HG03469 (cell line): ENCODE data around the gene PTPRN2.

Source experiments
- ATAC-seq: cut with Tn5 transposase; IDR thresholded peaks from one replicate; pipeline ENCODE4 v1.9.1; 2021; ENCODE audit warnings: mild to moderate bottlenecking, moderate library complexity, moderate number of reproducible peaks; ENCODE audit not compliant: unreplicated experiment

Gene PTPRN2

DNA sequence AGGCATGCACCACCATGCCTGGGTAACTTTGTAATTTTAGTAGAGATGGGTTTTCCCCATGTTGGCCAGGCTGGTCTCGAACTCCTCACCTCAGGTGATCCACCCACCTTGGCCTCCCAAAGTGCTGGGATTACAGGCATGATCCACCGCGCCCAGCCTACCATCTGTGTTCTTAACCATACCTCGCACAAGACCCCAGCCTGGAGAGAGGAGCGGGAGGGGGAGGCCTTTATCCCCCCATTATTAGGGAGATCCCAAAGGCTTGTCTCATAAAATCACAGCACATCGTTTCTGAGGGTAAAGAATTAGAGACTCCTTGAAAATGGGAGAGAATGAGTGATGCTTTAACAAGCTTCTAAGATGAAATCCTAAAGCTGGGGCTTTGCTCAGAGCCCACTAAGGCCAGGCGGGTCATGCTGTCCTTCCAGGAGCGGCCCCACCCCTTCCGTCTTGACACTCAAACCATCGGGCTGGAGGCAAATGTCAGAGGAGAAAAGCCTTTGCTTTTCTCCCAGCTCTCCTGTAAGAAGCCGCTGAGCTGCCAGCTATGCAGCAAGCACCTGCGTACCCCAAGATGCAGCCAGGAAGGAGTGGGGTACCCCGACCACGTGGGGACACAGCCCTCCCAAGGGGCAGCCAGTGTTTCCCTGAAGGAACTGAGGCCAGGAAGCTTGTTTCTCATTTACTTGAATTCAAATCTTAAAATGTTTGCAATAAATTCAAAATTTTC lies 339.7 kb downstream of the PTPRN2 start:
- ATAC-seq = no peak

DNA sequence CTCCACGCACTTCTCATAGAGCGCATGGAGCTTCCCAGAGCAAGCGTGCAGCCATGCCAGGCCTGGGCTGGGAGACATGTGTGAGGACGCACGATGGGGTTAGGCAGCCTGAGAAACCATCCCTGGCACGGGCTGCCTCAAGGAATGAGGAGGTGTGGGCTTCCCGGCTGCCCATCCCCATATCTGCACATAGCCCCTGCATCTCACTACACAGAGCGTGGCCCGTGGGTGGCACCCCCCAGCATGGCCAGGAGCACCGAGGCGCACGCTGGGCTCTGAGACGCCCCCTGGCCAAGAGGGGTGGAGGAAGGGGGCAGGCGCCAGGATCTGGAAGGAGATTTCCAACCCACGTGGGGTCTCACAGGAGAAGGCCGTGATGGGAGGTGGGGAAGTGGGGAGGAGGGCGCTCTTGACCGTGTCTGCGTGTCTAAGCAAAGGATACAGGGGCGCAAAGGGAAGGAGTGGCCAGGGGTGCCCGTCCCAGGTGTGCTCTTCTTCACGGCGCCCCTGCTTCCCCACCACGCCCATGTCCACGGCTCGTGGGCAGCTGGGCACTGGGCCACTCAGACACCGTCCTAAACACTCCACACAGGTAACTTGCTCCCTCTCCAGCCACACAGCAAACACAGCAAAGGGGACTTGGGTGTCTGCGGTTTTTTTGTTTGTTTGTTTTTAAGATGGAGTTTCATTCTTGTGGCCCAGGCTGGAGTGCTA lies 340.5 kb downstream of the PTPRN2 start:
- ATAC-seq = no peak

DNA sequence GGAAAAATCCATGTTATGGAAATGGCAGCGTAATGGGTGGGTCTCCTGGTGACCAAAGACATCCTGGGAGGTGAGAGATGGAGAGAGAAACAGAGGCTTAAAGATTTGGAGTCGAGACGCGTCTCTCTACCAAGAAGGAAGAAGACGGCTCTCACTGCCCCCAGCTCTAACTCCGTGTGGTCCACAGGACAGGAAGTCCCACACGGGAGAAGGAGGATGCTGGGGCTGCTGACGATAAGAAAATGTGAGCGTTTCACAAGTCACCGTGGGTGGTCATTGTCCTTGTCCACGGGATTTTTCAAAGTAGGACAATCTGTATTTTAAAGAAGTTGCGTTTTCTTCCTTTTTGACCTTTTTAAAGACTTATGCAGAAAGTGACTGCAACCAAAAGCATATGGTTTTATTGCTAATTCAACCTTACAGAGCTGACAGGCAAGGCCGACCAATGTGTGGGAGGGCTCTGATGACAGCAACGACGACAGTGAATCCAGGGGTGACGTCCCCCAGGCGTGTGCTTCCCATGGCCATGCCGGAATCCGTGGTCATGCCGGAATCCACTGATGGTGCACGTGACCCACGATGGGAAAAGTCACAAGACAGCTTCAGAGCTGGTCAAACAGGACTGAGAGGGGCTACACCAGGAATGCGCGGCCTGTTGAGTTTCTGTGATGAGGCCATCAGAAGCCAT lies 341.2 kb downstream of the PTPRN2 start:
- ATAC-seq = no peak

DNA sequence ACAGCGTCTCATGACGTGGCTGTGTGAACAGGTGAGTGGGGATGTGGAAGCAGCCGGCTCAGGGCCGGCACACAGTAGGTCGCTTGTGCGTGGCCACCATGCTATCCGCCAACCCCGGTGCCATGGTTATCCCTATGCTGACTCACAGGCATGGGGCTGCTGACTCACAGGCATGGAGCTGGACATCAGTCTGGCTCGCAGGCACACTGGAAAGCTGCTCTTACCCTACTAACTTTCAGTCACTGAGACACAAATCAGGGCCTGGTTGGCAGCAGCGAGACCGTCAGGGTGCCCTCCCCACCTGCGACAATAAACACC lies 341.9 kb downstream of the PTPRN2 start:
- no peak for ATAC-seq

DNA sequence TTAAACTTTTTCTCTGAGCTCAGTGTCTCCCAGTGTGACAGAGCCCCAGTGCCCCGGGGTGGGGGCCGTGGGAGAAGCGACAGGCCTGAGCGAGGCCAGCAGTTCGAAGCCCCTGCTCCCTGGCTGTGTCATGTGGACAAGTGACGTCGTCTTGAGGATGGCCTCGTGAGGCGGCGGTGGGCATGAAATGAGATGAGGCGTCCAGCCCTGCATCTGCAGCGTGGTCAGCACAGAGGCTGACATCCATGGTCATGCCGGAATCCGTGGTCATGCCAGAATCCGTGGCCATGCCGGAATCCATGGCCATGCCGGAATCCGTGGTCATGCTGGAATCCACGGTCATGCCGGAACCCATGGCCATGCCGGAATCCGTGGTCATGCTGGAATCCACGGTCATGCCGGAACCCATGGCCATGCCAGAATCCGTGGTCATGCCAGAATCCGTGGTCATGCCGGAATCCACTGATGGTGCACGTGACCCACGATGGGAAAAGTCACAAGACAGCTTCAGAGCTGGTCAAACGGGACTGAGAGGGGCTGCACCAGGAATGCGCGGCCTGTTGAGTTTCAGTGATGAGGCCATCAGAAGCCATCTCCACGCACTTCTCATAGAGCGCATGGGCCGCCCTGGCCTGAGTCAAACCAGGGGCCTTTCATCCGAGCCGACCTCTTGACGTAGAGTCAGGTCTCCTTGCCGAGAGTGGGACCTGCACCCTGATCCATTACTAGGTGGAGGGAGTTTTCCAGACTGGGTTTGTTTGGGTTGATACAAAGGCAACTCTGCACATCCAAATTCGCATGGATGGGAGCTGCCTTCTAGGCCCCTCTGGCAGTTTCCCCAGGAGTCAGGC lies 342.5 kb downstream of the PTPRN2 start:
- no peak for ATAC-seq

- ATAC-seq = no peak
These were observed 343.2 kb downstream of the PTPRN2 start for GRCh38 chr7:158244430-158244829.

- no peak for ATAC-seq
These were observed 345.7 kb downstream of the PTPRN2 start for GRCh38 chr7:158241919-158242318.

DNA sequence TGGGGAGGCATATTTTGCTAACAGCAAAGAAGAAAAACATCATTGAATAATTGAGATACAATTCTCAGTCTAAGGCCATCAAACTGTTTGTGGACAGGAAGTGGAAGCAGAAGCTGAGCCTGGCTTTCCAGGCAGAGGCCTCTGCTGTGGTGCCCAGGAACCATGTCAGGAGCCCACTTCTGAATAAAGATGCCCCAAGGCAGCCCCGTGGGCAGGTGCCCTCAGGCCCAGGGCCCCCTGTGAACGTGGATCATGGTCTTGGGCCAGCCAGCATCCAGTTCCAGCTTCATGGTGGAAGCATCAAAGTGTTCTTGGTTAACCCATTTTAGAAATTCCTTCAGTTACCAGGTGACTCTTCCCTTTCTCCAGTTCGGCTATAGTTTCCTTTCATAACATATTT lies 346.8 kb downstream of the PTPRN2 start:
- ATAC-seq = no peak

GRCh38 chr7:158239290-158239981 lies 348.2 kb downstream of the PTPRN2 start:
- no peak for ATAC-seq

- ATAC-seq = no peak
These were observed 348.9 kb downstream of the PTPRN2 start for GRCh38 chr7:158238616-158239289.

DNA sequence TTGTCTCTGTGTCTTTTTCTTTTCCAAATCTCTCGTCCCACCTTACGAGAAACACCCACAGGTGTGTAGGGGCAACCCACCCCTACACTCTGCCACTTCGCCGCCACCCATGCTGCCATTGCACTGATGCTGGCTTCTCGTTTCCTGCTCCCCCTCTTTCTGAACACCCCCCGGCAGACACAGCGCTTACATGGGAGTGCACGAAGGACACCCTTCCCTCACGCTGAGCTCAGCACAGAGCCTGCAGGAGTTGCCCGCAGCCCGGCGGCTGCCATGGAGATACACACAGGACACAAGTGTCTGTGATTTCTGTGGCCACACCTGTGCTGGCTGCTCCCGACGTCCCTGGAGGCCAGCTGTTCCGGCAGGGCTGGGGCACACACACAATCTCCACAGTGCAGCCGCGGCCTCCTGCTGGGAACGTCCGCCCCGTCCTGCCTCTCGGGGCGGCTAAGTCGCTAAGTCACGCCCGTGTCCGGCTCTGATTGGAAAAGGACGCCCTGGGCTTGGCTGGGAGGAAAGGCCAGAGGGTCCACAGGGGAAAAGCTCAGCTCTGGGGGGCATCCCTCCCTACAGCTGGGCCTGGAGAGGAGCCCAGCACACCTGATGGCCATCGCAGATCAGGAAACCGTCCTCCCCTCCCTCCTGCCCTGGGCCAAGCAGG lies 349.8 kb downstream of the PTPRN2 start:
- ATAC-seq = no peak

- ATAC-seq = no peak
These were observed 351.2 kb downstream of the PTPRN2 start for GRCh38 chr7:158236400-158236799.

DNA sequence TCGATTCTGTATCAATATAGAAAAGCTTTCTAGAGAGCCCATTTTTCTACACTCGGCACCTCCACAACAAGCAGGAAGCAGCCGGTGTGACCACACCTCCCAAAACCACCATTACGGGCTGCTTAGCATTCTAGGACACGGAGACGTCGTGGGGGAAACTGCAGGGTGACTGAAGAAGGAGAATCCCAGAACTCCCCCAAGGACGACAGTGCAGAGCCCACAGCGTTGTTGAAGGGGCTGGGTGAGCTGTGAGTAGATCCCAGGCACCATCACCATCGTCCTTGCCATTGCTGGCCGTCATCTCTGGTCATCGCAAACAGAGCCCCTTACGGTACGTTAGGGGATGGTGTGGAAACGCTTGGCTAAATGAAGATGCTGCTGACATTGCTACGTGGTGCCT lies 351.8 kb downstream of the PTPRN2 start:
- ATAC-seq = no peak

DNA sequence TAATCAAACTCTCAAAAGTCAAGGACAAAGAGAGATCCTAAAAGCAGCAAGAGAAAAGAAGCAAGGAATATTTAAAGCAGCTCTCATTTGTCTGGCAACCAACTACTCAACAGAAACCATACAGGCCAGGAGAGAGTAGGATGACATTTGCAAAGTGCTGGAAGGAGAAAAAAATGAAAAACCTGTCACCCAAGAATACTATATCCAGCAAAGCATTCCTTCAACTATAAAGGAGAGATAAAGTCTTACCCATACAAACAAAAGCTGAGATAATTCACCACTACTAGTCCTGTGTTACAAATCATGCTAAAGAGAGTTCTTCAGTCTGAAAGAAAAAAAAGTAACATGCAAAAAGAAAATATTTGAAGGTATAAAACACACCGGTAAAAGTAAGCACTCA lies 357.7 kb downstream of the PTPRN2 start:
- ATAC-seq = no peak

DNA sequence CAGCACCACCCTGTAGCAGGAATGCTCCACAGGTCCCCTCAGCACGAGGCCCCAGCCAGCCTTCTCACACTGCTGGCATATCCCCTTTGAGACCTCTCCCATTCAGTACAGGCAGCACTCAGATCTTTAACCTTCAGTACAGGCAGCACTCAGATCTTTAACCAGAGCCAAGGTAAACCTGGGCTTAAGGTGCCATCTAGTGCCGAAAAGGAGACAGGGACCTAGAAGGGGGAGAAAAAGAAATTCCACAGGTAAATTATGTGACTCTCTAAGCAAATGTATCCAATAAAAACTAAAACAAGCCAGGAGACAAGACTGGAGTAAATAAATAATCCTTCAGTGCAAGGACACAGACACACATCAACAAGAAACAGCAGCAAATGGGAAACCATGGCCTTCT lies 358.6 kb downstream of the PTPRN2 start:
- ATAC-seq = no peak

DNA sequence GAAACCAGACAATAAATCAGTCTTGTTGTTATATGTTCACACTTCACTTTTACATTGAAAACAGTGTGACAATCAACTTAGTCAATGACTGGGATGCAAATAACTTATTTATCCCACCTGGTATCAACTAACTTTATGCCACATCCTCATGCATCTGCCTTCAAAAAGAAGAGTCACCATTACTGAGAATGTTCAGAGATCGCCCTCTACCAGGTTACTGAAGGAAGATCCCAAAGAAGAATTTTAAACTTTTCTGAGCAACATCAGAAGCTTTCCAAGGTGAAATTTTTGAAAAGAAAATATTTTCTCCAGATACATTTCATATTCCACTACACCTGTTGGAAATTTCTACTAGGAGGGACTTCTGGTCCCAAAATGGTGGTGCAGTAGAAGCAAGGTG lies 359.5 kb downstream of the PTPRN2 start:
- no peak for ATAC-seq

GRCh38 chr7:158227258-158227984 lies 360.2 kb downstream of the PTPRN2 start:
- ATAC-seq = no peak

DNA sequence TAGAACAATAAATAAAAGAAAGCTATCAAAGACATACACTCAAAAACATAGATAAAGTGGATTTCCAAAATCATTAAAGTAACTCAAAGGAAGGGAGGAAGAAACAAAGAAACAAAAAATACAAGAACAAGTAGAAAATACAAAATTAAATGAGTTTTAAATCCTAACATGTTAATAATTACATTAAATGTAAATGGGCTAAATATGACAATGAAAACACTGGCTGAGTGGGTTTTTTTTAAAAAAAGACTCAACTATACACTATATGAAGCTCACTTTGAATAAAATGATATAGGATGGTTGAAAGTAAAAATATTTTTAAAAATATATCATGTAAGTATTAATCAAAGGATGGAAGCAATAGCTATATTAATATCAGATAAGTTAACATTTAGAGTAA lies 371.4 kb downstream of the PTPRN2 start:
- no peak for ATAC-seq

- no peak for ATAC-seq
These were observed 378.2 kb downstream of the PTPRN2 start for GRCh38 chr7:158209435-158209834.
